ENCODE results near the gene CIP2A.
"Not testable (repeated sequence)": the region's sequence is repeated elsewhere in the genome, so short reads cannot be mapped to it uniquely, and the experiment has no call there.

CIP2A gene

DNA sequence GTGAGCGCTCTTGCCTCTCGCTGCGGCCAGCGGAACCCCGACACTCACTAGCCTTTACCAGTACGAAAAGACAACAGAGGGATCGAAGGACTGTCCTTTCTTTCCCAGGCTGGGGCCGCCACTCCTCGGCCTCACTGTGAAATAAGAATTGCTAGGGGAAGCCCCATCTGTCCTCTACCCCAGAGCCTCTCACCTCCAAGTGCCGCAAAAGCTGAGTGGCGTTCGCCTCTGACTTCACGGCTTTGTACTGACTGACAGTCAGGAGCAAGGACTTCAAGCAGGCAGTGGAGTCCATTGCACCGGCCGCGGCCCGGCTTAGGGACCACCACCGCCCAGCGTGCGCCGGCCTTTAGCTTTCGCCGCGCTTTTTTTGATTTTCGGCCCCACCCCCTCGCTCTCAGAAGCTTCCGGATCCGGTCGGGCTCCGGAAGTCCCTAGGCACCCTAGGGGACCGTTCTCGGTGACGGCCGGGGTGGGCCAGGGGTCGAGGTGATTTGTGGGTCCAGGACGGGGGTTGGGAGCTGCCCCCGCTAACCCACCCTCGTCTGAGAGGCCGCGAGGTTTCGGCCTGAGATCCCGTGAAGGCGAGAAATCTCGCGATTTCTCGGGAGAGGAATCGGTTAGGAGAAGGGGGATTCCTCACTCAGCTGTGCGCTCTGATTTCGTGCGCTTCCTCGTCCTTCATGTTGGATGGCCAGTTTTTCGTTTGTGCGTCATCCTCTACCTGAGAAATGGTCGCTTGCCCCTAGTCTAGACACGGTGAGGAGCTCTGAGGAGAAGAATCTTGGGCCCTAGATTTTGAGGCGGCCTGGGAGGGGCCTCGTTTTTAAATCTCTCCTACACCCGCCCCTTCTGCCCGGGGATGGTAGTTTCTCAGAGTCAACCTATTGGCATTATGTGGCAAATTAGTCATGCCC is at the start of gene CIP2A, which contains the start of gene DZIP3:
TSS of gene CIP2A (minus strand) at position 358 of the 917 bp plus-strand sequence. CDS start at position 295, 63 bp downstream.
TSS of gene DZIP3 (plus strand) at position 642 of the 917 bp plus-strand sequence. CDS start 15,685 bp downstream, outside the sequence.
- peak; percentile 96 for DNase-seq

DNA sequence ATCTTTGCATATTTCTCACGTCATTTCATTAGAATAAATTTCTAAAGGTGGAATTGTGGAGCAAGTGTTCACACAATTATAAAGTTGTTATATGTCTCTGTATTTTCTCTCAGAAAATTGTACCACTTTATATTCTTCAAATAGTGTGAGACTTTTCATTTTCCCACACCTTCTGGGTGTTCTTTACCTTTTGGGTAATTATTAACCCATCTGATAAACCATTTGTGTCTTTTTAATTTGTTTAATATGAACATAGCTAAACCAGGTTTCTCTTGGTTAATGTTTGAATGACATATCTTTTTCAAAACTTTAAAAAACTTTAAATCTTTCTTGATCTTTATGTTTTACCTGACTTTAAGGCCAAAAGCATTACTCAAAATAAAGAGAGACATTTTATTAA is 40.7 kb upstream of the CIP2A start:
- DNase-seq = no peak

DNA sequence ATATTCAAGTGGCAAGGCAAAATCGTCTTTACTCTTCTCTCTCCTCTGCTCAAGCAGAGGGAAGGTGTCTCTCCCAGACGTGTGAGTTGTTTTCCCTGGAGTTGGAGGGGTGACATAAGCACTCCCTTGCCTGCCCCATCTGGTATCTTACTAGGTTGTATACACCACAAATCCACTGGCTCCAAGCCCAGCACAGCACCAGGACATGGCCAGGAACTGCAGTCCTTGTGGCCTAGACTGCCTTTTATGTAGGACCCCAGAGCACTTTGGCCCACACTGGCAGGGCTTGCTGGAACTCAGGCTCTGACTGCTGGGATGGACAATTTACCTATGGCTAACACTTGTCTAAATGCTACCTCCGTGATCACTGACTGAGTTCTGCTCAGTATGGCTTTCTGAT is 34.3 kb upstream of the CIP2A start:
- DNase-seq = no peak

DNA sequence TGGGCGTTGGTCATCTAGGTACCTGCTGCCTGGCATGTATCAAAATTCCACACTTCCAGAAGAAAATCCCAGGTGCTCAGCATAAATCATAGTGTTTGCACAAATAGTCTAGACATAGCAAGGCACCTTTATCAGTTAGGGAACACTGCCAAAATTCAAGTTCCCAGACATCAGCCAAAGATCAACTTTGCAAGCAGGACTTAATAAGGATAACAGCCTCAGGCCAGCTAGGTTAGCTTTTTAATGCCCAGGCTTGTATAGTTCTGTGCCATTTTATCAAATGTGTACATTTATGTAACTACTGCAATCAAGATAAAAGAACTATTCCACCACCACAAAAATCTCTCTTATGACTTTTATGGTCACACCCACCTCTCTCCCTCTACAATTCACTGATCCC is 31.0 kb upstream of the CIP2A start:
- no peak for DNase-seq

DNA sequence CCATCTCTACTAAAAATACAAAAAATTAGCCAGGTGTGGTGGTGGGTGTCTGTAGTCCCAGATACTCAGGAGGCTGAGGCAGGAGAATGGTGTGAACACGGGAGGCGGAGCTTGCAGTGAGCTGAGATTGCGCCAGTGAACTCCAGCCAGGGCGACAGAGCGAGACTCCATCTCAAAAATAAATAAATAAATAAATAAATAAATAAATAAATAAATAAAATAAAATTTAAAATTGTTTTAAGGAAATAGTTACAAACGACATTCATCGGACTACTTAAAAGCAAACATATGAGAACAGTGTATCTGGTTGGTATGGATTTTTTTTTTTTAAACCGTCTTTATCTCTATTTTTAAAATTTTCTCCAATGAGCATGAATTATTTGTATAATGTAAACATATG is 26.9 kb upstream of the CIP2A start:
- DNase-seq = not testable (repeated sequence)

DNA sequence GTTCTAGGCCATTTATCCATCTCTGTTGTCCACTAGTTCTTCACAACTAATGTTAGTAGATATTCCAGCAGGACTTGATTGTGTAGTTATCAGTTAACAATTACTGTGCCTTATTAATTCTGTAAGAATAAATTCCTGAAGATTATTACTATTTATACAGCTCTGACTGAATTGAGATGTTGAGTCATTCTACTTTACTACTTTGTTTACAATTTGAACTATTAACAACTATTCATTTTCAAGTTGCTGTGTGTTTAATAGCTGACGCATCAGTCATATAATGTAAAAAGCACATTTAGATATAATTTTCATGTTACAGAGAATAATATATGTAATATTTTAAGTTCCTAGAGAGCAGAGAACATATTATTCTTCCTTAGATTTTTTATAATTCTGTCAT is 21.4 kb upstream of the CIP2A start:
- no peak for DNase-seq

DNA sequence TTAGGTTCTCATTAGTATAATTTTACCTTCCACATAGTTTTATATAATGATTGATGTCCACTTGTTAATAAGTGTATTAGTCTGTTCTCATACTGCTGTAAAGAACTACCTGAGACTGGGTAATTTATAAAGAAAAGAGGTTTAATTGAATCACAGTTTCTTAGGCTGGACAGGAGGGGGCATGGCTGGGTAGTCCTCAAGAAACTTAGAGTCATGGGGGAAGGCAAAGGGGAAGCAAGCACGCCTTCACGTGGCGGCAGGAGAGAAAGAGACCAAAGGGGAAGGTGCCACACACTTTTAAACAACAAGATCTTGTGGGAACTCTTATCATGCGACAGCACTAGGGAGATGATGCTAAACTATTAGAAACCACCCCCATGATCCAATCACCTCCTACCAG is 19.5 kb upstream of the CIP2A start:
- DNase-seq = no peak

DNA sequence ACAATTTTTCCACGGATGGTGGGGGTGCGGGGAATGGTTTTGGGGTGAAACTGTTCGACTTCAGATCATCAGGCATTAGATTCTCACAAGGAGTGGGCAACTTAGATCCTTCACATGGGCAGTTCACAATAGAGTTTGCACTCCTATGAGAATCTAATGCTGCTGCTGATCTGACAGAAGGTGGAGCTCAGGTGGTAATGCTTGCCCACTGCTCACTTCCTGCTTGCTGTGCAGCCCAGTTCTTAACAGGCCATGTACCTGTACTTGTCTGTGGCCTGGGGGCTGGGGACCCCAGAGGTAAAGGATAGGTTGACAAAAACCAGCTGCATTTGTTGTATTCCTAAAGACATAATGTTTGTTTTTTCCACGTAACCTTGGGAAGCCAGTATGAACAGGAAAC is 16.3 kb upstream of the CIP2A start:
- DNase-seq = no peak

DNA sequence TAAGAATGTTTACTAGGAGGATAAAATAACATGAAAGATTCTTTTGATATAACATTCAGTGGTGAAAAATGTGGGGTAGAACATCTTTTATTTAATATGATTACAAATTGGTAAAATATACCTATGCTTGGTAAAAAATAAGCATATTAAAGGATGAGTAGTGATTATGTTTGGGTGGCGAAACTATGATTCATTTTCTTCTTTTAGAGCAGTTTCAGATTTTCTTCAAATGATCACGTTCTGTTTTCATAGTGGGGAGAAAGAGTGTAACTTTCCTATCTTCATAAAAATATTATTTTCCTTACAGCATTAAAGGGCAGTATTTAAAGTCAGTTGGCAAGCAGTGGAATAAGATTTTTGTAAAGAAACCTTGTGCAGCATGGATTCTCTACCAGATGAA is 15.8 kb upstream of the CIP2A start:
- DNase-seq = no peak

DNA sequence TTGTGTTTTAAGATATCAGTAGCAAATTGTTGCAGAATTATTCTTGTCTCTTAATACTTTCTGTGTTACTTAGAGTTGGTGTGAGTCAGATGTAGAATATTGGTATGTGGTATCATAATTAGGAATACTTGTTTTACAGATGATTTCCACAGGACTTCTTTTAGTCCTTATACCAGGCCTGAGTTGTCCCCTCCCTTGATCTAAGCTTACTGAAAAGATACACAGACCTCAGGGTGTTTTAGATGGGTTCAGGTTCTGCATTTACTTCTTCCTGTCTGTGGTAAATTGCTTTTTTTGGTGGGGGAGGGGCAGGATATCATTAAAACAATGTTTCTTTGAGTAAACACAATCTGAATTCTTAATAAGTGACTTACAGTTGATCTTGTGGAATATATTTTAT is 14.5 kb upstream of the CIP2A start:
- DNase-seq = no peak

DNA sequence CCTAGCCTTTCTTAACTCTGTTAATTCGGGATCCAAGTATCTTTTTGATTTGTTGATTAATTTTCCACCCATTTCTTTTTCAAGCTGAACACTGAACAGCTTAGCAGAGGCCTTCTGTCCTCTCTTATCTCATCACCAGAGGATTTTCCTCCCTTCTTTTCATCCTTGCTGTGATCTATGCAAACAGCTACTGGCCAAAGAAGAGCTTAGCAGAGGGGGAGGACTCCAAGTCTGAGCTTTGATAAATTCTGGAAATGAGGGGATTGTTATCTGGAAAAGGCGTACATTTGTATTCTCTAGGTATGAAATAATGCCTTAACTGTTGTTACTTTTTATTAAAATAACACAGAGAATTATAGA is 13.7 kb upstream of the CIP2A start:
- no peak for DNase-seq

DNA sequence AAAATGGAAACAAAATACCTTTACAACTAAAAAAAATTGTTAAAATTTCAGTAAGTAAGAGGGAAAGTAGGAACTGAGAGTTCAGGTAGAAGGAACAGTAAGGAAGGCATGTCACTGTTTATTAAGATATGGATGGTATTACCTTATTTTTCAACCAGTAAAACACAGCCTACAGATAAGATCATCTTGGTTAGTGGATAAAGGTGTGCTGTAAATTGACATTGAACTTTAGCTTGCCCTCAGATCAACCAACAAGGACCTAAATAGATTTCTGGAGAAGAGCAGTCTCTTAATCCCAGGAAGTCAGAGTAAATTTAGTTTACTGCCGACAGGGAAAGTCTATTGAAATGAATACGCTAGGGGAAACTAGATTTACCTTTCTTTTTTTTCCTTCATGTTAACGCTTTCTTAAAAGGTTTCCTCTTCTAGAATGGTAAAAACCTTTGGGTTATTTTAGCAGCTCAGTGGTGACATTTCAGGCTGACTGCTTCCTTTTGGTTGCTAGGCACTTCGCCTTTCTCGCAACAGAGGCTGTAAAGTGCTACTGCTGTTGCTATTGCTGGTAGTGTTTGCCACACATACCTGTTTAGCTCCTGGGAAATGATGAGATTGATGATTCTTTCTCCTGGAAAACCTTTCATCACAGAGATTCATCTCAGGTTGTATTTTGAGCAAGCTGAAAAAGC is 13.2 kb upstream of the CIP2A start:
- DNase-seq = no peak

DNA sequence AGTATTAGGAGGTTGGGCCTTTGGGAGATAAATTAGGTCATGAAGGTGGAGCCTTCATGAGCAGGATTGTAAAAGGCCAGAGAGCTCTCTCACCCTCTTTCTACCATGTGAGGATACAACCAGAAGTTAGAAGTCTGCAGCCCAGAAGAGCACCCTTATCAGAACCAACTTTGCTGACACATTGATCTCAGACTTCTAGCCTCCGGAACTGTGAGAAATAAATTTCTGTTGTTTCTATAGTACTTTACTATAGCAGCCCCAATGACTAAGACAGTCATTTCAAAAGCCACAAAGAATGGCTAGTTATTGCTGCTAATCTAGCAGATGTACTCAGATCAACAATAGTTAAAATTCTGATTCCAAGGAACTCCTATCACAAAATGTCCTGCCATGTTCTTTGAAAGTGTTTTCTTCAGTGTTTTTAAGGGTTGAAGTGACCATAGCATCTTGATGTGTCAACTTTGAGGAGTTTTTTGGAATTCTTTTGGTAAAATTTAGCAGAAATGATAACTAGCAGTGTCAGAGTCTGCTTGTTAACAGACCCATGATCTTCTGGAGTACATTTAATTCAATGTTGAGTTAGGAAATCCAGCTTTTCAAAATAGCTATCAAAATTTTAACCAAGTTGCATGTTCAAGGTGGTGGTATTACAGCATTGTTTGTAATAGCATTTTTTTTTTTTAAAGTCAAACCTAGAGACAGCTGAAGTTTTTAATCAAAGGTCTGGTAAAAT is 10.6 kb upstream of the CIP2A start:
- no peak for DNase-seq

DNA sequence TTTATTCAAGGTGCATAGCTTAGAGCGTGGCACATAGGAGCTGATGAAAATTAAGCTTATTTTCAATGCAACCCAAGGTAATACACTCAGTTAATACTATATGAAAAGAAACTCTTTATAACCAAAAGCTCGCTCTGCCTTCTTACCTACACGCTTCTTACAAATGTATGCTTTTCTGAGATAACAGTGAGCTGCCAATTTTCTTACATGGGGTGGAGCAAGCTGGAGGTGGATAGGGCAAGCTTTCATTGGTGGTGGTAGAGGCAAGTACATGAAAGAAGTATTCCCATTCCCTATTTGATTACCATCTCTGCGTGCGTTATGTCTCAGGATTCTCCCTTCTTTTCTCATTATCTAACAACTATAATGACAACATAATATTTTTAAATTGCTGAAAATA is 9.1 kb upstream of the CIP2A start:
- DNase-seq = no peak

DNA sequence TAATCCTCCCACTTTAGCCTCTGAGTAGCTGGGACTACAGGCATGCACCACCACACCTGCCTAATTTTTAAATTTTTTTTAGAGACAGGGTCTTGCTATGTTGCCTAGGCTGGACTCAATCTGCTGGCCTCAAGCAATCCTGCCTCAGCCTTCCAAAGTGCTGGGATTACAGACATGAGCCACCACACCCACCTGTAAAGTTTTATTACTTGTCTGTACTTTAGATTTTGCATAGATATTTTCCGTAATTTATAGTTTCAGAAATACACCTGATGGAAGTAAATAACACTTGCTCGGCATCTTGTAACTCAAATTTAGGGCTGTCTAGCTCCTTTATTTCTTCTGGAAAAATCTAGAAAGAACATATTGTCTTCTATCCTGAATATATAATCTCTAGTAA is 6.1 kb upstream of the CIP2A start:
- DNase-seq = no peak

DNA sequence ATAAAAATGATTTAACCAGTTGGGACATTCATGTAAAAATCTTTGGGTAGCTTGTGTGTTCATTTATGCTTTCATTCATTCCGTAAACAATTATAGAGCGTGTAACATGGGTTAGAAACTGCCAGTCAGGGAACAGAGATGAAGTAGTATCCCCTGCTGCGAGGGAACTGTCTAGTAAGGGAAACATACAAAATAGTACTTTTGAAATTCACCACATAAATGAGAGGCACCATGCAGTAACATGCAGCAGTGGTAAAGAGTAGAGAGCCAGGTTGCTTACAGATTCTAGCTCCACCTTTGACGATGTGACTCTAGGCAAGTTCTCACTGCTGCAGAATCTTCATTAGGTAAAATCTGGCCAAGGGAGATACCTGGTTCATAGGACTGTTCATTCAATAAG is 1.2 kb upstream of the CIP2A start:
- DNase-seq = no peak

DNA sequence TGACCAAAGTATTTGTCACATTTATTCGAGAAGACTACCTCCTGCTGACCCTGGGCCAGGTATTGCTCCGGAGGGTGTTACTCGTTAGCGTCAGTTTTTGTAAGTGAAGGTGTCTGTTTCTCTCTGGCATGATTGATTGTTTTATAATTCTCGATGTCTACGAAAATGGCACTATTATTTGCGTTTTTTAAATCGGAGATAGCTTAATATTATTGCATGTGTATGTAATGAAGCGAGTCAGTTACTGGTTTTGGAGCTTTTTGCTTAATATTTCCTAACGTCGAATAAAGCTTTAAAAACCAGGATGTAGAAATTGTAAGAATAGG is 723 bp upstream of the CIP2A start:
- no peak for DNase-seq

DNA sequence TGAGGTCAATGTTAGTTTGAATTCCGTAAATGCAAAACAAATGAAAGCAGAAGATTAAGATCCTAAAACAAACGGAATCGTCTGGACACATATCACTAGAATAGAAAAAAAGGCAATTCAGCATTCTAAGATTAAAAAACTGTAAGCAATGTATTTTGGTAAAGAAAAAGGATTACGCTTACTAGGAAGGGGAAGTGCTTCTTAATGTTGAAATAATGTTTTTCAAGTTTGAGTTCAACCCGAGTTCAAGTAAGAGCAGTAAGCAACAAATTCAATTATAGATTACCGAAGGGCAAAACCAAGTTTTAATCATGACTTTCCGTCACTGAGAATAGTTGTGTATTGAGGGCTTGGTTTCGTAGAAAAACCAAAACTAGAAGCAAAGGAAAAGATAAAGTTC is 637 bp downstream of the CIP2A start:
- DNase-seq = no peak

DNA sequence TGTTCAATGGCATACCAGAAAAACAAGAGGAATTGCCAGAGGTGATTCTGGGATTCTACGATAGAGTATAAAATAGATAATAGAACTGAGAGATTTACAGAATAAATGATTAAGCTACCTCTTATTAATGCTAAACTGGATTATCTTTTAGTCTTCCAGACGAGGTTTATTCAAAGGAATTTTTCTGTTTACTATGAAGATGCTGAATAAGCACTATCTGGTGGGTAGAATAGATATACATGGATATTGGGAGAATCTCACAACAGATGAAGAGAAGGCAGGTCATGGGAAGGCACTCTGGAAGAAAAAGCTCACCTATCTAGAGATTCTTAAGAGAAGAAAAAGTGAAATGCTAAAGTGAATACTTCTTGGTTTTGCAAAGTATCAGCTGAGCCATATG is 11.2 kb downstream of the CIP2A start:
- DNase-seq = no peak

DNA sequence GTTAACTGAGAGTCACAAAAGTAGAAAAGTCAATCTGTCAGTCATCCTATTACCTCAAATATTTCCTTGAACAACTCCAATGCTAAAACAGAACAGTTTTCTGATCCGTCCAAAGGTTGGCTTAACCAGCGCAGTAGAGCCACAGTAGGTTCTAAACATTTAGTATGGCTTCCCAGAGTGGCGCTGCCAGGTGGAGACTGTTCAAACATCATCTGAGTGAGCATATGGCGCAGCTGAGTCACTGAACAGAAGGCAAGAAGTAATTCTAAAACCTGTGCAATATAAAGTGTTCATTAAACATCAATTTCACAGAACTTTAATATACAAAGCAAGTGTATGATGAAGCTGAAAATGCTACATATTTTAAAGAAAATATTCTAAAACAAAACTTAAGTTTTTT is 19.9 kb downstream of the CIP2A start:
- no peak for DNase-seq

DNA sequence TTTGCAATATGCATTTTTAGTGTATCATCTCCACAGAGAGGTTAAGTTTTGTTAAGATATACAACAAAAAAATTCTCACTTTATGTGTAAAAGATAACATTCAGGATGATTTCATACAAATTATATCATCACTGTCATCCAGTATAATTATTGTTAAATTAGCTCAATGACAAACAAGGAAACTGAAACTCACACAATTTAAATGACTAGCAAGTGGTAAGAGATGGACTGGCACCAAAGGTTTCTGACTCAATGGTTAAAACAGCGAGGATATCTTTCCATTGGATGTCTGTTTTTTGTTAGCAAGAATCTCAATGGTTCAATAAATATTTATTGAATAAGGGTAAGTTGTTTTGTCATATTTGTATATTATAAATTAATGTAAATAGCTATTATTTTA is 22.6 kb downstream of the CIP2A start:
- no peak for DNase-seq

DNA sequence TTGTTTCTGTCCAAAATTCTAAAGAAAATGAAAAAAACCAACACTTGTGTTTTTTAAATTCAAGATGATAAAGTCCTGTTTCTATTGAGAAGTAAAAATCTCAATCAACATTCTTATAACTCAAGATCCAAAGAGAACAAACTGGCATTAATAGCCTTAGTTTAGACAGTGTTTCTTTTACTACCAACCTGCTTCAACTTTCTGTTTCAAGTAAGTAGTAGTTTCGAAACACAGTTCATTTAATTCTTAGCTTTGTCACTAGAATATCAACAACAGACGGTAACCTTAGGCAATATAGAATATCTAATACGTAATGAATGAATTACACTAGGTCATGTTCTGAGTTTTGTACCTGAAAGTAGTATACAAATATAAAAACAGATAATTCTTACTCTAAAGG is 23.7 kb downstream of the CIP2A start:
- no peak for DNase-seq

DNA sequence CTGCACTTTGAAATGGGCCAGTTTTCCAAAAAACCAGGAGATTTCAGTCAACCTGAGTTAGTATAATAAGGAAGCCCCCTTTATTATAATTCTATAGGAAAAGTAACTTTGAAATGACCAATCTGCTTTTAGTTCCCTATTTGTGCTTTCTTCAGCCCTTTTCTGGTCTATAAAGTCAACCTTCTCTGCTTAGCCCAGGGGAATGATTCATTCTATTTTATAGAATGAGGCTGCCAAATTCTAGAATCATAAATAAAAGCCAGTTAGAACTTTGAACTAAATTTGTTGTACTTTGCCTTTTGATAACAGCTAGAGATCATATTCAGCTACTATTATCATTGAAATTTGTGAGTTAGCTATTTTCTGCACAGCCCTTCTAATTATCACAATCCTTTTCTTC is 24.7 kb downstream of the CIP2A start:
- no peak for DNase-seq

DNA sequence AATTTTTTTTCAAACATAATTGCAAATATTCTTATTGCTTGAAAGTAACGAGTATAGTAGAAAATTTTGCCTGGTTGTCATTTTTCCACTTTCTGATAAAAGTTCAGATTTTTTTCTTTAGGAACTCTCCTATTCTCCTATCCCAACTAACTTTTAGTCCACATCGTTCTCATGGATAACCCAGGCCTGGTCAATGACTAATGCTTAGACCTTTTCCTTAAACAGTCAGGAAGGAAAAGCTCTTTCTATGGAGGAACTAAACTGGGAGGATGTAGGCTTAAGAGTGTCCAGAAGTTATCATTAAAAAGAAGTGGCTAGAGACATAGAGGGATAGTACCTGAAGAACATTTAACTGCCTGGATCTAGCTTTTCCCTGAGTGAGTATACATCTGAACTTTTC is 26.7 kb downstream of the CIP2A start:
- no peak for DNase-seq
